ENCODE results near the gene SERTAD2. TPM values are rescaled to one million over a fixed set of nuclear protein-coding genes. Genes with fewer than 3 reads are reported as not detected.

The SERTAD2 gene
- total and polyA plus RNA-seq, 2 donors (not counting 3 experiments of a cell fraction or from before 2014, with no cell fraction given), result 5.5 to 11.2 TPM

- no peak overlapping the region for H3K4me2 ChIP-seq (ENCODE audit: insufficient read depth, low read length)
- no TSS peak for BruUV-seq (replicated peaks)
- H3K9me3 ChIP-seq (replicated peaks; ENCODE audit: control insufficient read depth, insufficient read depth, low read length), result no peaks in the 10 kb centered on the region
- POLR2A ChIA-PET, result no interaction called here
- DNase-seq (ENCODE audit: low read depth, low spot score) (no peak), FAIRE-seq (no peak)
- TF ChIP-seq FOS (IDR thresholded peaks at IDR 0.05; ENCODE audit: borderline replicate concordance, insufficient read depth, low read length) (no peak), CTCF (IDR thresholded peaks at IDR 0.05; ENCODE audit: extremely low read depth in 1 of 2, insufficient read depth in 1 of 2, low read depth in 1 of 2, low read length in 2 of 2) (no peak), MYC (IDR thresholded peaks at IDR 0.05; ENCODE audit: low read depth, low read length) (no peak), MAX (IDR thresholded peaks at IDR 0.05; ENCODE audit: insufficient read depth, insufficient read length) (no peak), POLR2A (IDR thresholded peaks at IDR 0.05; ENCODE audit: low read depth, low read length) (no peak), GATA2 (IDR thresholded peaks at IDR 0.05; ENCODE audit: insufficient read depth, insufficient read length, low read depth, low read length) (no peak), EZH2 (IDR thresholded peaks at IDR 0.05; ENCODE audit: borderline replicate concordance, low read depth, low read length, severe bottlenecking) (no peak), POLR2AphosphoS5 (IDR thresholded peaks at IDR 0.05; ENCODE audit: insufficient read depth, low read depth, low read length) (no peak), JUN (IDR thresholded peaks at IDR 0.05; ENCODE audit: borderline replicate concordance, insufficient read depth, insufficient read length, low read depth) (no peak)
- H3K27me3 ChIP-seq (ENCODE audit: control insufficient read depth in 2 of 2, insufficient read depth in 2 of 2, low read length in 2 of 2), result no peaks in the 10 kb centered on the region
- no peaks in the 10 kb centered on the region for H3K9me1 ChIP-seq (replicated peaks; ENCODE audit: control insufficient read depth, extremely low read depth, insufficient read depth, low read length)
- no peak overlapping the region for H3K4me3 ChIP-seq (replicated peaks in 1 of 3; ENCODE audit: insufficient read depth in 1 of 3, low read depth in 1 of 3, low read length in 3 of 3)
- no peaks in the 10 kb centered on the region for H3K4me1 ChIP-seq (ENCODE audit: control insufficient read depth, extremely low read depth, insufficient read depth, low read length)
- H3K36me3 ChIP-seq (ENCODE audit: control insufficient read depth in 2 of 2, extremely low read depth in 1 of 2, insufficient read depth in 2 of 2, low read length in 2 of 2), result no peaks in the 10 kb centered on the region
- H3K27ac ChIP-seq (ENCODE audit: insufficient read depth, low read depth, low read length), result no peak overlapping the region
- intact Hi-C loops (cut with micrococcal nuclease), result no loop called here
- no peaks in the 10 kb centered on the region for H4K20me1 ChIP-seq (replicated peaks; ENCODE audit: control insufficient read depth, extremely low read depth, insufficient read depth, low read length)
- no peaks in the 10 kb centered on the region for H3K79me2 ChIP-seq (ENCODE audit: control insufficient read depth, insufficient read depth, low read length)
- dilution Hi-C loops (cut with MboI; ENCODE audit: extremely low pct_ligation_motif_present, low sequenced_read_pairs), result no loop called here
- H2AFZ ChIP-seq (ENCODE audit: low read depth, low read length), result no peak overlapping the region
- CTCF ChIA-PET, result interaction anchor here (0.5 to 1.5 kb wide), 2 partner anchors 36 to 577 kb away, joined by 3 to 5 read pairs; no protein-coding TSS in a partner anchor
- no peak overlapping the region for H3K9ac ChIP-seq (replicated peaks; ENCODE audit: extremely low read depth, insufficient read depth, low read length)
Observed at GRCh38 chr2:64623242-64623850, 30.4 kb downstream of the SERTAD2 start.

Measured in endothelial cell of umbilical vein (primary cell).